ENCODE results near the gene TMEM263. TPM values are rescaled to one million over a fixed set of nuclear protein-coding genes. Genes with fewer than 3 reads are reported as not detected.

Gene TMEM263
- total and polyA plus RNA-seq, 2 of the 13 experiments (the other 11 are each of a cell fraction or from before 2014, with no cell fraction given), result 25.9 to 58.6 TPM

DNA sequence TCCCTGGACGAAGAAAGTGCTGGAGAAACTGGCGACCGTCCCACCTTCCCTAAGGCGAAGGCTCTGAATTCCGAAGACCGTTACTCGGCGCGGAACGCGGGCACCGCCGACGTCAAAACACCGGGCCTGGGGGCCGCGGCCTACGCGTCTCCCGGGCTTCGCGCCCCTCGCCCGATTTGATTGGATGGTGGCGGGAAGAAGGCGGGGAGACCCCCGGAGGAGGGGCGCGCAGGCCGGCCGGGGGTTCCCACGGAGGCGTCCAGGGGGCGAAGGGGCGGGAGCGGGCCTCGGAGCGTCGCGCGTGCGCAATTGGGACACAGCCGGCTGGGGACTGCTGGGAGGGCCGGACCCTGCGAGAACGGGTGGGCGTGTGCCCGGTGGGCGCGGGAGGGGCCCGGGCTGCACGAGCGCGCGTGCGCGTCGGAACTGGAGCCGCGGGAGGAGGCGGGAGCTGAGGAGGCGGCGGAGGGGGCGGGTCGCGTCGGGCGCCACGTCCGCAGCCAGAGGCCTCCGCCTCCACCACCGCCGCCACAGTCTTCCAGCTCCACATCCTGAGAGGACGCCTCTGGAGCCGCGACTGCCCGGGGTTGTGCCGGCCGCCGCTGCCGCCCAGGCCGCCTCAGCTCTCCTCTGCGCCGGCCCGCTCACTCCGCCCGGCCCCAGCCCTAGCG, at the start of gene TMEM263 (continued):
- no peak; the same call in 1 of the 2 replicates for TF ChIP-seq ZNF124 (CRISPR knock-in tag; IDR thresholded peaks at IDR 0.05)
- no peak for TF ChIP-seq STAG1 (CRISPR knock-in tag; IDR thresholded peaks at IDR 0.05)
- TF ChIP-seq, protein P1, sequence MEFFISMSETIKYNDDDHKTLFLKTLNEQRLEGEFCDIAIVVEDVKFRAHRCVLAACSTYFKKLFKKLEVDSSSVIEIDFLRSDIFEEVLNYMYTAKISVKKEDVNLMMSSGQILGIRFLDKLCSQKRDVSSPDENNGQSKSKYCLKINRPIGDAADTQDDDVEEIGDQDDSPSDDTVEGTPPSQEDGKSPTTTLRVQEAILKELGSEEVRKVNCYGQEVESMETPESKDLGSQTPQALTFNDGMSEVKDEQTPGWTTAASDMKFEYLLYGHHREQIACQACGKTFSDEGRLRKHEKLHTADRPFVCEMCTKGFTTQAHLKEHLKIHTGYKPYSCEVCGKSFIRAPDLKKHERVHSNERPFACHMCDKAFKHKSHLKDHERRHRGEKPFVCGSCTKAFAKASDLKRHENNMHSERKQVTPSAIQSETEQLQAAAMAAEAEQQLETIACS (CRISPR knock-in tag; IDR thresholded peaks at IDR 0.05), result peak; percentile 66
- TF ChIP-seq ZNF766 (CRISPR knock-in tag; IDR thresholded peaks at IDR 0.05; ENCODE audit: borderline replicate concordance), result peak; percentile 46; the same call in 1 of the 2 replicates
- TF ChIP-seq POLR2AphosphoS5 (IDR thresholded peaks at IDR 0.05; ENCODE audit: low read depth, low read length), result peak; percentile 81
- TF ChIP-seq, protein P2, sequence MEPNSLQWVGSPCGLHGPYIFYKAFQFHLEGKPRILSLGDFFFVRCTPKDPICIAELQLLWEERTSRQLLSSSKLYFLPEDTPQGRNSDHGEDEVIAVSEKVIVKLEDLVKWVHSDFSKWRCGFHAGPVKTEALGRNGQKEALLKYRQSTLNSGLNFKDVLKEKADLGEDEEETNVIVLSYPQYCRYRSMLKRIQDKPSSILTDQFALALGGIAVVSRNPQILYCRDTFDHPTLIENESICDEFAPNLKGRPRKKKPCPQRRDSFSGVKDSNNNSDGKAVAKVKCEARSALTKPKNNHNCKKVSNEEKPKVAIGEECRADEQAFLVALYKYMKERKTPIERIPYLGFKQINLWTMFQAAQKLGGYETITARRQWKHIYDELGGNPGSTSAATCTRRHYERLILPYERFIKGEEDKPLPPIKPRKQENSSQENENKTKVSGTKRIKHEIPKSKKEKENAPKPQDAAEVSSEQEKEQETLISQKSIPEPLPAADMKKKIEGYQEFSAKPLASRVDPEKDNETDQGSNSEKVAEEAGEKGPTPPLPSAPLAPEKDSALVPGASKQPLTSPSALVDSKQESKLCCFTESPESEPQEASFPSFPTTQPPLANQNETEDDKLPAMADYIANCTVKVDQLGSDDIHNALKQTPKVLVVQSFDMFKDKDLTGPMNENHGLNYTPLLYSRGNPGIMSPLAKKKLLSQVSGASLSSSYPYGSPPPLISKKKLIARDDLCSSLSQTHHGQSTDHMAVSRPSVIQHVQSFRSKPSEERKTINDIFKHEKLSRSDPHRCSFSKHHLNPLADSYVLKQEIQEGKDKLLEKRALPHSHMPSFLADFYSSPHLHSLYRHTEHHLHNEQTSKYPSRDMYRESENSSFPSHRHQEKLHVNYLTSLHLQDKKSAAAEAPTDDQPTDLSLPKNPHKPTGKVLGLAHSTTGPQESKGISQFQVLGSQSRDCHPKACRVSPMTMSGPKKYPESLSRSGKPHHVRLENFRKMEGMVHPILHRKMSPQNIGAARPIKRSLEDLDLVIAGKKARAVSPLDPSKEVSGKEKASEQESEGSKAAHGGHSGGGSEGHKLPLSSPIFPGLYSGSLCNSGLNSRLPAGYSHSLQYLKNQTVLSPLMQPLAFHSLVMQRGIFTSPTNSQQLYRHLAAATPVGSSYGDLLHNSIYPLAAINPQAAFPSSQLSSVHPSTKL (CRISPR knock-in tag; IDR thresholded peaks at IDR 0.05), result peak; percentile 46; the same call in 1 of the 2 replicates
- no peak; the same call in 1 of the 2 replicates for TF ChIP-seq CAMTA2 (CRISPR knock-in tag; IDR thresholded peaks at IDR 0.05; ENCODE audit: borderline replicate concordance)
- TF ChIP-seq, protein P3, sequence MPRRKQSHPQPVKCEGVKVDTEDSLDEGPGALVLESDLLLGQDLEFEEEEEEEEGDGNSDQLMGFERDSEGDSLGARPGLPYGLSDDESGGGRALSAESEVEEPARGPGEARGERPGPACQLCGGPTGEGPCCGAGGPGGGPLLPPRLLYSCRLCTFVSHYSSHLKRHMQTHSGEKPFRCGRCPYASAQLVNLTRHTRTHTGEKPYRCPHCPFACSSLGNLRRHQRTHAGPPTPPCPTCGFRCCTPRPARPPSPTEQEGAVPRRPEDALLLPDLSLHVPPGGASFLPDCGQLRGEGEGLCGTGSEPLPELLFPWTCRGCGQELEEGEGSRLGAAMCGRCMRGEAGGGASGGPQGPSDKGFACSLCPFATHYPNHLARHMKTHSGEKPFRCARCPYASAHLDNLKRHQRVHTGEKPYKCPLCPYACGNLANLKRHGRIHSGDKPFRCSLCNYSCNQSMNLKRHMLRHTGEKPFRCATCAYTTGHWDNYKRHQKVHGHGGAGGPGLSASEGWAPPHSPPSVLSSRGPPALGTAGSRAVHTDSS (CRISPR knock-in tag; conservative IDR thresholded peaks at IDR 0.05), result no peak
- no peak; the same call in 1 of the 2 replicates for TF ChIP-seq SIN3A (IDR thresholded peaks at IDR 0.05; ENCODE audit: borderline replicate concordance, low read depth, low read length)
- 0 out of 2 replicates have a peak, but pooled peaks have one; percentile 78 for TF ChIP-seq ZNF354B (CRISPR knock-in tag; IDR thresholded peaks at IDR 0.05)
- TF ChIP-seq KLF15 (CRISPR knock-in tag; IDR thresholded peaks at IDR 0.05; ENCODE audit: borderline replicate concordance), result 0 out of 2 replicates have a peak, but pooled peaks have one; percentile 58
- no peak for TF ChIP-seq ZNF569 (CRISPR knock-in tag; IDR thresholded peaks at IDR 0.05; ENCODE audit: borderline replicate concordance)
- 0 out of 2 replicates have a peak, but pooled peaks have one; percentile 79 for TF ChIP-seq KDM3A (CRISPR knock-in tag; IDR thresholded peaks at IDR 0.05; ENCODE audit: low read depth)
- TF ChIP-seq SMARCE1 (IDR thresholded peaks at IDR 0.05; ENCODE audit: borderline replicate concordance), result no peak
- TF ChIP-seq, protein P4, sequence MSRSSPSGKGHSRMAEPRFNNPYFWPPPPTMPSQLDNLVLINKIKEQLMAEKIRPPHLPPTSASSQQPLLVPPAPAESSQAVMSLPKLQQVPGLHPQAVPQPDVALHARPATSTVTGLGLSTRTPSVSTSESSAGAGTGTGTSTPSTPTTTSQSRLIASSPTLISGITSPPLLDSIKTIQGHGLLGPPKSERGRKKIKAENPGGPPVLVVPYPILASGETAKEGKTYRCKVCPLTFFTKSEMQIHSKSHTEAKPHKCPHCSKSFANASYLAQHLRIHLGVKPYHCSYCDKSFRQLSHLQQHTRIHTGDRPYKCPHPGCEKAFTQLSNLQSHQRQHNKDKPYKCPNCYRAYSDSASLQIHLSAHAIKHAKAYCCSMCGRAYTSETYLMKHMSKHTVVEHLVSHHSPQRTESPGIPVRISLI (CRISPR knock-in tag; IDR thresholded peaks at IDR 0.05; ENCODE audit: borderline replicate concordance), result no peak; the same call in 1 of the 2 replicates
- TF ChIP-seq SMYD3 (CRISPR knock-in tag; IDR thresholded peaks at IDR 0.05), result no peak
- peak; percentile 28; the same call in 1 of the 2 replicates for TF ChIP-seq ZNF251 (CRISPR knock-in tag; IDR thresholded peaks at IDR 0.05)
- TF ChIP-seq HIVEP1 (CRISPR knock-in tag; IDR thresholded peaks at IDR 0.05), result peak; percentile 92
- TF ChIP-seq SNAPC2 (CRISPR knock-in tag; IDR thresholded peaks at IDR 0.05), result no peak
- TF ChIP-seq, protein P5, sequence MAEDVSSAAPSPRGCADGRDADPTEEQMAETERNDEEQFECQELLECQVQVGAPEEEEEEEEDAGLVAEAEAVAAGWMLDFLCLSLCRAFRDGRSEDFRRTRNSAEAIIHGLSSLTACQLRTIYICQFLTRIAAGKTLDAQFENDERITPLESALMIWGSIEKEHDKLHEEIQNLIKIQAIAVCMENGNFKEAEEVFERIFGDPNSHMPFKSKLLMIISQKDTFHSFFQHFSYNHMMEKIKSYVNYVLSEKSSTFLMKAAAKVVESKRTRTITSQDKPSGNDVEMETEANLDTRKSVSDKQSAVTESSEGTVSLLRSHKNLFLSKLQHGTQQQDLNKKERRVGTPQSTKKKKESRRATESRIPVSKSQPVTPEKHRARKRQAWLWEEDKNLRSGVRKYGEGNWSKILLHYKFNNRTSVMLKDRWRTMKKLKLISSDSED (CRISPR knock-in tag; IDR thresholded peaks at IDR 0.05), result no peak
- no peak for TF ChIP-seq GZF1 (CRISPR knock-in tag; IDR thresholded peaks at IDR 0.05)
